Keratinocyte (primary cell): Measurements from ENCODE around the gene PKLR. TPM values are rescaled to one million over a fixed set of nuclear protein-coding genes. Genes with fewer than 3 reads are reported as not detected.

Experiments used
- DNase-seq: peaks from one replicate; pipeline ENCODE4 v3.0.0-alpha.2; 2011; ENCODE audit warnings: low read depth, missing footprints, low spot score
- FAIRE-seq: peaks from 2 replicates; lab custom pipeline; 2011; peaks lifted over from hg19 to GRCh38; lab: Jason Lieb, UNC
- H2AFZ ChIP-seq: 2 replicates; pipeline ENCODE4 v1.6.0; 2012; ENCODE audit warnings: low read length, control low read depth, inconsistent platforms; ENCODE audit not compliant: control insufficient read depth
- H3K27ac ChIP-seq: 2 replicates; pipeline ENCODE4 v1.5.1; 2011; ENCODE audit warnings: low read length; ENCODE audit not compliant: control insufficient read depth, insufficient read depth
- H3K27me3 ChIP-seq: 3 replicates; pipeline ENCODE4 v1.6.0; 2011; ENCODE audit warnings: low read length; ENCODE audit not compliant: control insufficient read depth, insufficient read depth; ENCODE audit errors: extremely low read depth
- H3K36me3 ChIP-seq, 2 experiments: 2 replicates in 1 of 2; 3 replicates in 1 of 2; pipeline ENCODE4 v1.5.1; 2011; ENCODE audit warnings: low read length in 2 of 2, mild to moderate bottlenecking in 1 of 2; ENCODE audit not compliant: control insufficient read depth in 2 of 2, insufficient read depth in 2 of 2; ENCODE audit errors: extremely low read depth in 1 of 2
- H3K4me1 ChIP-seq: 3 replicates; pipeline ENCODE4 v1.5.1; 2011; ENCODE audit warnings: low read length; ENCODE audit not compliant: control insufficient read depth, insufficient read depth; ENCODE audit errors: extremely low read depth
- H3K4me2 ChIP-seq: 3 replicates; pipeline ENCODE4 v1.6.0; 2011; ENCODE audit warnings: low read depth, low read length; ENCODE audit not compliant: control insufficient read depth, insufficient read depth; ENCODE audit errors: extremely low read depth
- H3K4me3 ChIP-seq, 3 experiments: fragments of 200-600 bp in 1 of 3; sonication (generic) in 1 of 3; 2 replicates in 2 of 3; 3 replicates in 1 of 3; pipeline ENCODE4 v1.5.1; 2011 to 2016; ENCODE audit warnings: low read length in 3 of 3, mild to moderate bottlenecking in 3 of 3, control low read depth in 2 of 3, inconsistent platforms in 1 of 3, low read depth in 1 of 3, mixed read lengths in 1 of 3, mixed run types in 1 of 3, moderate library complexity in 1 of 3; ENCODE audit not compliant: control insufficient read depth in 2 of 3, insufficient read depth in 2 of 3; ENCODE audit errors: extremely low read depth in 1 of 3
- H3K79me2 ChIP-seq: 2 replicates; pipeline ENCODE4 v1.6.0; 2012; ENCODE audit warnings: low read length; ENCODE audit not compliant: control insufficient read depth, insufficient read depth
- H3K9ac ChIP-seq: 3 replicates; pipeline ENCODE4 v1.6.0; 2011; ENCODE audit warnings: low read length; ENCODE audit not compliant: control insufficient read depth, insufficient read depth; ENCODE audit errors: extremely low read depth
- H3K9me1 ChIP-seq: 3 replicates; pipeline ENCODE4 v1.6.0; 2011; ENCODE audit warnings: low read length; ENCODE audit not compliant: control insufficient read depth, insufficient read depth; ENCODE audit errors: extremely low read depth
- H3K9me3 ChIP-seq: 2 replicates; pipeline ENCODE4 v1.5.1; 2012; ENCODE audit warnings: low read depth, low read length; ENCODE audit not compliant: control insufficient read depth
- H4K20me1 ChIP-seq: 3 replicates; pipeline ENCODE4 v1.6.0; 2011; ENCODE audit warnings: low read length; ENCODE audit not compliant: control insufficient read depth, insufficient read depth; ENCODE audit errors: extremely low read depth
- EZH2 ChIP-seq: IDR thresholded peaks from one replicate; pipeline ENCODE4 v1.6.1; 2012; ENCODE audit warnings: inconsistent platforms, mild to moderate bottlenecking, low read length, moderate library complexity
- dilution Hi-C: fragments of 300-500 bp; cut with MboI; formaldehyde crosslinking; loops from one replicate; pipeline ENCODE4 v1.7.0; 2020; ENCODE audit warnings: low sequenced_read_pairs; ENCODE audit not compliant: extremely low pct_ligation_motif_present
- polyA plus RNA-seq, 5 experiments: library from polyadenylated mRNA; depleted of rRNA in 3 of 5; stranded (reverse) in 3 of 5; stranded (forward) in 1 of 5; unstranded in 1 of 5; fragments of >200 nt; gene quantifications; 1 replicate in 1 of 5; 2 replicates in 3 of 5; 3 replicates in 1 of 5; pipeline versions ENCODE4 v1.2.1 to v1.2.3, GENCODE V29; 2011 to 2012; ENCODE audit warnings: missing spikeins in 2 of 5, low read depth in 1 of 5, low replicate concordance in 1 of 5
- TF ChIP-seq, protein P1 (sequence below), 3 experiments: IDR thresholded peaks in 1 of 3; conservative IDR thresholded peaks in 1 of 3; optimal IDR thresholded peaks in 1 of 3; 2 replicates in 2 of 3; 3 replicates in 1 of 3; pipeline versions ENCODE3 to v1.5.1; 2011; ENCODE audit warnings: low read length in 3 of 3, mild to moderate bottlenecking in 3 of 3, moderate library complexity in 2 of 3, control low read depth in 1 of 3, inconsistent platforms in 1 of 3; ENCODE audit not compliant: insufficient read depth in 2 of 3; ENCODE audit errors: extremely low read depth in 1 of 3

Gene PKLR
- polyA plus RNA-seq, 1 donor (not counting 4 experiments of a cell fraction or from before 2014, with no cell fraction given), result 0.03 TPM

DNA sequence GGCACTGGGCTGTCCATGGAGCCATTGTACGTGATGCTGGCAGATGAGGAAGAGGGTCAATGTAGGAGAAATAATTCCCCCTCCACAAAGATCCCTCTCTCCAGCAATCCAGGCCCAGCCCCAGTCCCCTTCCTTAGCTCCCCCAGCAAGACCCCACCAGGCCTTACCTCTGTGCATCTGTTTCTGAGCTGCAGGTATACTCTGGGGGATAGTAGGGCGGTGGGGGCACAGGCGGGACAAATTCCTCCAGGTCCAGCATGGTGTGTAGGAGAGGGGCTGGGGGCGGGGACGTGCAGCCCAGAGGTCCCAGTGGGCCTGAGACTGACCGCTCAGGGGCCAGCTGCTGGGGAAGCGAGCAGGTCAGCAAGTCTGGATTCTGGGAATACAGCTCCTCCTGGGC, 49.7 kb downstream of the PKLR start:
- Histone ChIP-seq H3K9me1 (no peaks in the 10 kb centered on the region), H3K27ac (no peak overlapping the region), H3K4me3 (no peak overlapping the region), H3K4me1 (peaks cover 19% of the 10 kb centered on the region), H3K79me2 (peaks cover 13% of the 10 kb centered on the region), H3K9me3 (no peaks in the 10 kb centered on the region), H3K36me3 (peaks cover 13 to 19% of the 10 kb centered on the region in 2 experiments), H2AFZ (no peak overlapping the region), H3K4me2 (no peak overlapping the region), H3K27me3 (no peaks in the 10 kb centered on the region), H3K9ac (no peak overlapping the region), H4K20me1 (no peaks in the 10 kb centered on the region)
- TF ChIP-seq, protein P1, sequence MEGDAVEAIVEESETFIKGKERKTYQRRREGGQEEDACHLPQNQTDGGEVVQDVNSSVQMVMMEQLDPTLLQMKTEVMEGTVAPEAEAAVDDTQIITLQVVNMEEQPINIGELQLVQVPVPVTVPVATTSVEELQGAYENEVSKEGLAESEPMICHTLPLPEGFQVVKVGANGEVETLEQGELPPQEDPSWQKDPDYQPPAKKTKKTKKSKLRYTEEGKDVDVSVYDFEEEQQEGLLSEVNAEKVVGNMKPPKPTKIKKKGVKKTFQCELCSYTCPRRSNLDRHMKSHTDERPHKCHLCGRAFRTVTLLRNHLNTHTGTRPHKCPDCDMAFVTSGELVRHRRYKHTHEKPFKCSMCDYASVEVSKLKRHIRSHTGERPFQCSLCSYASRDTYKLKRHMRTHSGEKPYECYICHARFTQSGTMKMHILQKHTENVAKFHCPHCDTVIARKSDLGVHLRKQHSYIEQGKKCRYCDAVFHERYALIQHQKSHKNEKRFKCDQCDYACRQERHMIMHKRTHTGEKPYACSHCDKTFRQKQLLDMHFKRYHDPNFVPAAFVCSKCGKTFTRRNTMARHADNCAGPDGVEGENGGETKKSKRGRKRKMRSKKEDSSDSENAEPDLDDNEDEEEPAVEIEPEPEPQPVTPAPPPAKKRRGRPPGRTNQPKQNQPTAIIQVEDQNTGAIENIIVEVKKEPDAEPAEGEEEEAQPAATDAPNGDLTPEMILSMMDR (optimal IDR thresholded peaks at IDR 0.05 in 1 of 3, IDR thresholded peaks at IDR 0.05 in 1 of 3, conservative IDR thresholded peaks at IDR 0.05 in 1 of 3; ENCODE audit: extremely low read depth in 1 of 3, insufficient read depth in 2 of 3, low read length in 3 of 3), result no peak
- no peak for TF ChIP-seq EZH2
- DNase-seq (no peak), FAIRE-seq (no peak)
- dilution Hi-C loops, result no loop called here

DNA sequence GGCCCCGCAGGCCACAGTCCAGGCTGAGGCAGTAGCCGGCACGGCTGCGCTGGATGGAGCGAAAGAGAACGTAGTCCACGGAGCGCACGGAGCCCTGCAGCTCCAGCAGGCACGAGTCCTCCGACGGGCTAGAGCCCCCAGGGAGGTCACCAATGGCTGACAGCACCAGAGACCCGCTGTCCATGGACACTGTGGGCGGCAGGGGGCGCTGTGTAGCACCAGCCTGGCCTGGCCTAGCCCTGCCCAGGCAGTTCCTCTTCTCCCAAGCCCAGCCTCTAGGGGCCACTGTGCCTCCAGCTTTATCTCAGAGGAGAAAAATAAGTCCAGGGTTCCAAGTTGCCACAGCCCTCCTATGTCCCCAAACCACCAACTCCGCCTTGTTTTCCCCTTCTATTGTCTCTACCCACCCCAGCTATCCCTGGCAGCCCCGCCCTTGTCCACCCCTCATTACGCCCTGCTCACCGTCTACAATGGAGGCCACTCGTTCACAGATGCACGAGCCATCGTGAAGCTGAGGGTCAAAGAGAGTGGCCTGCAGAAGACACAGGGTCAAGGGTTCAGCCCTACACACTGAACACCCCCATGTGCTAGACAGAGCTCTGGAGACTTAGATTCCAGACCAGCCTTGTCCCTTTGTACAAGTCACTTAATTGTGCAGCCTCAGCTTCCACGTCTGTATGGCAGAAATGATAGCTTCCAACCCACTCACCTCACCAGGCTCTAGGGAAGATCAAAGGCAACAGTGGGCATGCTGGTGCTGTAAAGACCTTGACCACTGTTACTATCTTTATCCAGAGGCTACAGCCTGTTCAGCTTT, 50.4 kb downstream of the PKLR start:
- no peak overlapping the region for H3K4me2 ChIP-seq

More for the DNA sequence above, 50.4 kb downstream of the PKLR start:
- no peak overlapping the region for H2AFZ ChIP-seq
- H3K27me3 ChIP-seq, result no peaks in the 10 kb centered on the region
- H3K27ac ChIP-seq, result no peak overlapping the region
- peaks cover 13% of the 10 kb centered on the region for H3K79me2 ChIP-seq
- peaks cover 13% of the 10 kb centered on the region for H3K4me1 ChIP-seq
- no peak overlapping the region for H3K9ac ChIP-seq
- H3K4me3 ChIP-seq, result no peak overlapping the region
- FAIRE-seq (peak; percentile 34), DNase-seq (peak; percentile 64)
- H4K20me1 ChIP-seq, result no peaks in the 10 kb centered on the region
- peaks cover 11 to 19% of the 10 kb centered on the region in 2 experiments for H3K36me3 ChIP-seq
- dilution Hi-C loops, result no loop called here
- H3K9me1 ChIP-seq, result no peaks in the 10 kb centered on the region
- no peaks in the 10 kb centered on the region for H3K9me3 ChIP-seq
- no peak for TF ChIP-seq EZH2
- TF ChIP-seq, protein P1 (optimal IDR thresholded peaks at IDR 0.05 in 1 of 3, IDR thresholded peaks at IDR 0.05 in 1 of 3, conservative IDR thresholded peaks at IDR 0.05 in 1 of 3; ENCODE audit: extremely low read depth in 1 of 3, insufficient read depth in 2 of 3, low read length in 3 of 3), result peak; percentile 99 to 100 (median 100)
